Activated T-helper 1 cell treated with anti-CD3 and anti-CD28 coated beads, Interleukin-2, amount 50 U/mL, for 16 hours (primary cell): ENCODE results near the gene PGR.

ENCODE experiments used
- DNase-seq, 2 donors: peaks; one replicate each; pipeline ENCODE4 v3.0.0-alpha.2; 2020; ENCODE audit warnings: low read depth in 1 of 2, low spot score in 1 of 2

PGR gene

GRCh38 chr11:101083335-101083734 is 46.3 kb downstream of the PGR start:
- no peak for DNase-seq

GRCh38 chr11:101082813-101083212 is 46.8 kb downstream of the PGR start:
- no peak for DNase-seq

- no peak for DNase-seq
These were observed 65.9 kb downstream of the PGR start for GRCh38 chr11:101063706-101064105.

- DNase-seq, result no peak
These were observed 68.0 kb downstream of the PGR start for GRCh38 chr11:101061606-101062005.

GRCh38 chr11:101059331-101059730 is 70.3 kb downstream of the PGR start:
- DNase-seq, result no peak

GRCh38 chr11:101053492-101053891 is 76.1 kb downstream of the PGR start:
- DNase-seq, result no peak

- DNase-seq, result no peak
These were observed 77.9 kb downstream of the PGR start for GRCh38 chr11:101051677-101052076.

- DNase-seq, result no peak
These were observed 79.8 kb downstream of the PGR start for GRCh38 chr11:101049813-101050212.

- DNase-seq, result no peak
These were observed 80.5 kb downstream of the PGR start for GRCh38 chr11:101049123-101049522.

GRCh38 chr11:101048479-101048878 is 81.1 kb downstream of the PGR start:
- no peak for DNase-seq

GRCh38 chr11:101046947-101047346 is 82.7 kb downstream of the PGR start:
- DNase-seq, result no peak

GRCh38 chr11:101045415-101045814 is 84.2 kb downstream of the PGR start:
- DNase-seq, result no peak

GRCh38 chr11:101043940-101044339 is 85.7 kb downstream of the PGR start:
- no peak for DNase-seq

GRCh38 chr11:101035872-101036271 is 93.7 kb downstream of the PGR start:
- no peak for DNase-seq

GRCh38 chr11:101034076-101034475 is 95.5 kb downstream of the PGR start:
- DNase-seq, result no peak

- no peak for DNase-seq
These were observed 96.6 kb downstream of the PGR start for GRCh38 chr11:101032991-101033390.

GRCh38 chr11:101031713-101032112 is 97.9 kb downstream of the PGR start:
- no peak for DNase-seq

- no peak for DNase-seq
These were observed 98.9 kb downstream of the PGR start for GRCh38 chr11:101030692-101031091.

- no peak for DNase-seq
These were observed 99.6 kb downstream of the PGR start for GRCh38 chr11:101030015-101030414.

GRCh38 chr11:101028644-101029043 is 101.0 kb downstream of the PGR start:
- DNase-seq, result no peak

- DNase-seq, result no peak
These were observed 107.4 kb downstream of the PGR start for GRCh38 chr11:101022256-101022655.

- no peak for DNase-seq
These were observed 109.7 kb downstream of the PGR start for GRCh38 chr11:101019870-101020269.

- DNase-seq, result no peak
These were observed 114.9 kb downstream of the PGR start for GRCh38 chr11:101014600-101015285.
